Activated T-helper 1 cell treated with anti-CD3 and anti-CD28 coated beads, Interleukin-12 subunit alpha, Interleukin-12 subunit beta, Interleukin-2, Interleukin-4 antibody, amounts not matched to agents 30 ng/mL and 10 ng/mL and 1 ng/mL, durations not matched to agents 14 hours and 24 hours and 36 hours (primary cell): ENCODE measurements around the gene MED23. TPM values are rescaled to one million over a fixed set of nuclear protein-coding genes. Genes with fewer than 3 reads are reported as not detected.

Experiments used
- total RNA-seq: library from RNA; stranded (reverse); gene quantifications from 2 replicates; pipeline ENCODE4 v1.2.3, GENCODE V29; 2022

Gene MED23
- total RNA-seq, 1 donor from 2014 or later, result 34.0 TPM

Other genes with a start within 250 kb of the MED23 start
- not detected in 2 replicates for gene ARG1, start 55.0 kb downstream of the MED23 start, total RNA-seq
- 5.7 and 6.6 TPM in 2 replicates for gene ENPP3, start 9.1 kb upstream of the MED23 start, total RNA-seq
- gene OR2A4, start 73.2 kb upstream of the MED23 start, total RNA-seq, result not detected in 2 replicates
- gene CTAGE9, start 82.8 kb upstream of the MED23 start, total RNA-seq, result not detected in 2 replicates
- 1.0 and 1.2 TPM in 2 replicates for gene ENPP1, start 179.8 kb upstream of the MED23 start, total RNA-seq